Measurements from ENCODE around the gene GOLGA7B. TPM values are rescaled to one million over a fixed set of nuclear protein-coding genes. Genes with fewer than 3 reads are reported as not detected.
A peak's percentile ranks its signal among the peaks of the same experiment; 100 is the strongest.

The GOLGA7B gene
- total RNA-seq, 1 donor: under 0.01 TPM

- Histone ChIP-seq H4K20me1 (ENCODE audit: insufficient read depth, low read length) (peaks cover 3% of the 10 kb centered on the region), H2AFZ (ENCODE audit: low read length) (no peak overlapping the region), H3K36me3 (ENCODE audit: insufficient read depth, low read length) (no peaks in the 10 kb centered on the region), H3K9me3 (ENCODE audit: low read depth, low read length) (no peaks in the 10 kb centered on the region), H3K79me2 (ENCODE audit: insufficient read depth, low read length) (no peaks in the 10 kb centered on the region), H3K4me2 (ENCODE audit: insufficient read depth, low read length) (no peak overlapping the region), H3K27ac (ENCODE audit: low read depth, low read length) (no peak overlapping the region), H3K4me1 (ENCODE audit: insufficient read depth, low read length) (no peaks in the 10 kb centered on the region), H3K27me3 (ENCODE audit: insufficient read depth, low read length) (peaks cover 45% of the 10 kb centered on the region), H3K4me3 (ENCODE audit: insufficient read depth, low read length) (peak overlapping the region; percentile 39)
- DNase-seq (ENCODE audit: insufficient read length, low spot score, missing footprints): peak; percentile 36
- no peak for TF ChIP-seq CTCF (IDR thresholded peaks at IDR 0.05; ENCODE audit: extremely low read depth, low read depth, low read length)
Measured at GRCh38 chr10:97849103-97849686, 448 bp upstream of the GOLGA7B start.

DNA sequence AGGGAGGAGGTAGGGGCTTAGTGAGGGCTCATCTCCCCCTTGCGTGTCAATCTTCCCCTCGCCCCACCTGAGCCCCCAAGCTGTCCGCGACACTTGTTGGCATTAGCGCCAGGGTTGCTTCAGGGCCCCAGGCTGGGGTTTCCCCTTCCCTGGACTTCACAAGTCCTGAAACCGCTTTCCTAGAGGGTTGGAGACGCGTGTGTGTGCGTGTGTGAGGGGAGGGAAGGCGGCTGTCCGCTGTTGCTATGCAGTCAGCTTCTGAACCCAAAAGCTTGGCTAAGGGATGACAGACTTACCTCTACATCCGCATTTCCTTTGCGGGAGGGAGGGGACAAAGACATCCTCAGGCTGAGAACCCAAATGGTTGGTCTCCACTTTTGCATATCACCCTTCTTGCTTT lies 803 bp downstream of the GOLGA7B start:
- no peaks in the 10 kb centered on the region for H3K36me3 ChIP-seq (ENCODE audit: insufficient read depth, low read length)
- H3K27ac ChIP-seq (ENCODE audit: low read depth, low read length): no peak overlapping the region
- H2AFZ ChIP-seq (ENCODE audit: low read length): no peak overlapping the region
- no peaks in the 10 kb centered on the region for H3K9me3 ChIP-seq (ENCODE audit: low read depth, low read length)
- no peaks in the 10 kb centered on the region for H3K79me2 ChIP-seq (ENCODE audit: insufficient read depth, low read length)
- H3K4me1 ChIP-seq (ENCODE audit: insufficient read depth, low read length): no peaks in the 10 kb centered on the region
- peaks cover 3% of the 10 kb centered on the region for H4K20me1 ChIP-seq (ENCODE audit: insufficient read depth, low read length)
- peaks cover 46% of the 10 kb centered on the region for H3K27me3 ChIP-seq (ENCODE audit: insufficient read depth, low read length)
- H3K4me2 ChIP-seq (ENCODE audit: insufficient read depth, low read length): no peak overlapping the region
- TF ChIP-seq CTCF (IDR thresholded peaks at IDR 0.05; ENCODE audit: extremely low read depth, low read depth, low read length): no peak
- no peak overlapping the region for H3K4me3 ChIP-seq (ENCODE audit: insufficient read depth, low read length)
- peak; percentile 81 for DNase-seq (ENCODE audit: insufficient read length, low spot score, missing footprints)

GRCh38 chr10:97851341-97852001 lies 1.8 kb downstream of the GOLGA7B start:
- Histone ChIP-seq H3K4me1 (ENCODE audit: insufficient read depth, low read length) (no peaks in the 10 kb centered on the region), H3K9me3 (ENCODE audit: low read depth, low read length) (no peaks in the 10 kb centered on the region), H3K27me3 (ENCODE audit: insufficient read depth, low read length) (peaks cover 47% of the 10 kb centered on the region), H3K79me2 (ENCODE audit: insufficient read depth, low read length) (no peaks in the 10 kb centered on the region), H2AFZ (ENCODE audit: low read length) (no peak overlapping the region), H4K20me1 (ENCODE audit: insufficient read depth, low read length) (peaks cover 3% of the 10 kb centered on the region), H3K27ac (ENCODE audit: low read depth, low read length) (no peak overlapping the region), H3K4me3 (ENCODE audit: insufficient read depth, low read length) (no peak overlapping the region), H3K4me2 (ENCODE audit: insufficient read depth, low read length) (no peak overlapping the region), H3K36me3 (ENCODE audit: insufficient read depth, low read length) (no peaks in the 10 kb centered on the region)
- DNase-seq (ENCODE audit: insufficient read length, low spot score, missing footprints): peak; percentile 85
- TF ChIP-seq CTCF (IDR thresholded peaks at IDR 0.05; ENCODE audit: extremely low read depth, low read depth, low read length): no peak

GRCh38 chr10:97852277-97852676 lies 2.6 kb downstream of the GOLGA7B start:
- TF ChIP-seq CTCF (IDR thresholded peaks at IDR 0.05; ENCODE audit: extremely low read depth, low read depth, low read length): no peak
- Histone ChIP-seq H4K20me1 (ENCODE audit: insufficient read depth, low read length) (peaks cover 3% of the 10 kb centered on the region), H3K9me3 (ENCODE audit: low read depth, low read length) (no peaks in the 10 kb centered on the region), H3K4me3 (ENCODE audit: insufficient read depth, low read length) (no peak overlapping the region), H3K27me3 (ENCODE audit: insufficient read depth, low read length) (peaks cover 44% of the 10 kb centered on the region), H2AFZ (ENCODE audit: low read length) (no peak overlapping the region), H3K4me1 (ENCODE audit: insufficient read depth, low read length) (no peaks in the 10 kb centered on the region), H3K27ac (ENCODE audit: low read depth, low read length) (no peak overlapping the region), H3K79me2 (ENCODE audit: insufficient read depth, low read length) (no peaks in the 10 kb centered on the region), H3K4me2 (ENCODE audit: insufficient read depth, low read length) (no peak overlapping the region), H3K36me3 (ENCODE audit: insufficient read depth, low read length) (no peaks in the 10 kb centered on the region)
- DNase-seq (ENCODE audit: insufficient read length, low spot score, missing footprints): peak; percentile 76

Measured in osteoblast (primary cell).